Measurements from ENCODE around the gene SHANK1. TPM values are rescaled to one million over a fixed set of nuclear protein-coding genes. Genes with fewer than 3 reads are reported as not detected.

The SHANK1 gene
- total RNA-seq, 4 donors from 2014 or later: 0.21 to 3.3 (median 0.30) TPM; not detected in 1

- WGBS, 2 donors: 55 to 56% methylated on average over 16 of the region's 16 CpGs
- peaks cover 0 to 90% of the 10 kb centered on the region in 2 donors for H3K27me3 ChIP-seq
- no peak overlapping the region for H3K27ac ChIP-seq
- H3K36me3 ChIP-seq: no peaks in the 10 kb centered on the region
- H3K4me1 ChIP-seq: peaks cover 0 to 34% (median 6%) of the 10 kb centered on the region in 4 donors
- TF ChIP-seq POLR2A (IDR thresholded peaks at IDR 0.05) (no peak), EP300 (IDR thresholded peaks at IDR 0.05) (no peak), CTCF (IDR thresholded peaks at IDR 0.05) (no peak)
- H3K4me3 ChIP-seq: no peak overlapping the region
- DNase-seq (ENCODE audit: low spot score in 2 of 2): no peak
- H3K9me3 ChIP-seq: peaks cover 0 to 9% (median 0%) of the 10 kb centered on the region in 4 donors
Observed at GRCh38 chr19:50662651-50663481, 56.7 kb downstream of the SHANK1 start.

GRCh38 chr19:50661766-50662650 lies 57.6 kb downstream of the SHANK1 start:
- no peak for TF ChIP-seq EP300 (IDR thresholded peaks at IDR 0.05)
- no peak for TF ChIP-seq CTCF (IDR thresholded peaks at IDR 0.05)
- no peak for TF ChIP-seq POLR2A (IDR thresholded peaks at IDR 0.05)
- 61 to 64% methylated on average over 43 to 48 of the region's 49 CpGs for WGBS, 2 donors
- Histone ChIP-seq H3K36me3 (no peaks in the 10 kb centered on the region), H3K4me3 (no peak overlapping the region), H3K27ac (no peak overlapping the region), H3K27me3 (peaks cover 0 to 90% of the 10 kb centered on the region in 2 donors), H3K9me3 (peaks cover 0 to 9% (median 0%) of the 10 kb centered on the region in 4 donors), H3K4me1 (peaks cover 0 to 27% (median 6%) of the 10 kb centered on the region in 4 donors)
- DNase-seq (ENCODE audit: low spot score in 2 of 2): no peak

- 64 to 68% methylated on average over 10 of the region's 10 CpGs for WGBS, 2 donors
- Histone ChIP-seq H3K4me3 (no peak overlapping the region), H3K9me3 (peaks cover 0 to 9% (median 0%) of the 10 kb centered on the region in 4 donors), H3K4me1 (peaks cover 0 to 18% (median 3%) of the 10 kb centered on the region in 4 donors), H3K36me3 (no peaks in the 10 kb centered on the region), H3K27ac (no peak overlapping the region), H3K27me3 (peaks cover 0 to 87% of the 10 kb centered on the region in 2 donors)
- DNase-seq (ENCODE audit: low spot score in 2 of 2): no peak
- TF ChIP-seq CTCF (IDR thresholded peaks at IDR 0.05): no peak
- no peak for TF ChIP-seq EP300 (IDR thresholded peaks at IDR 0.05)
Observed at GRCh38 chr19:50661023-50661422, 58.6 kb downstream of the SHANK1 start.

- TF ChIP-seq EP300 (IDR thresholded peaks at IDR 0.05) (no peak), CTCF (IDR thresholded peaks at IDR 0.05) (no peak), POLR2A (IDR thresholded peaks at IDR 0.05) (no peak)
- no peak for DNase-seq (ENCODE audit: low spot score in 2 of 2)
- WGBS, 2 donors: 22 to 25% methylated on average over 6 of the region's 6 CpGs
- Histone ChIP-seq H3K4me3 (no peak overlapping the region), H3K27me3 (peaks cover 0 to 85% of the 10 kb centered on the region in 2 donors), H3K27ac (no peak overlapping the region), H3K9me3 (peaks cover 0 to 17% (median 0%) of the 10 kb centered on the region in 4 donors), H3K4me1 (peaks cover 0 to 18% (median 3%) of the 10 kb centered on the region in 4 donors), H3K36me3 (no peaks in the 10 kb centered on the region)
Observed at GRCh38 chr19:50660088-50660366, 59.6 kb downstream of the SHANK1 start.
